ENCODE data around the gene MAD1L1.

DNA sequence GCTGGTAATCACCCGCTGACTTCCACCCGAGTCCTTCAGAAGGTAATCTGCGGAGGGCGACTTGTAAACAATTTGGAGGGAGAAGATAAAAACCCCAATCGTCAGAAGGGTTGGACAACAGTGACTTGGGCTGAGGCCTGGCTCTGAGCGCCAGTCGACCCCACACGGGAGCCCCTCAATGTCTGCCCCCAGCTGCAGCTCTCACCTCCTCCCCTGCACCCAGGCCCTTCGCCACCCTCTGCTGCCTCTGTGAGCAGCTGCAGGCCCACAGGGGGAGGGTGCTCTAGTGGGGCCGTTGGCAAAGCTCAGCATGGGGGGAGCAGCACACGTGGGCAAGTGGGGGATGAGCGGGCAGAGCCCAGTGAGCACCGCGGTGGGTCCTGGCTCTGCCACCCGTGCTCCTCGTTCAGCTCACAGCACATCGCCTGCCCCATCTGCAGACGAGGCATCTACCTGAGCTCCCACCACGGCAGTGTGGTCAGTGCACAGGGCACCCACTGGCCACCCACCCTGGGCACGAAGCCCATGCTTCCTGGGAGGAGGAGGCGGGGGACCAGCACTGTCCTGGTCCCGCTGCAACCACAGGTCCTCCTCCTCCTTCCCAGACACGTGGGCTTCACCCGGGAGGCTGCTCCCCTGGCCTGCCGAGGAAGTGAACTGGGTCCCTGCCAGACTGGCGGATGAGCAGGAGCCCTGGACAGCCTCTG is 282.1 kb downstream of the MAD1L1 start:
- TF ChIP-seq, protein P1, sequence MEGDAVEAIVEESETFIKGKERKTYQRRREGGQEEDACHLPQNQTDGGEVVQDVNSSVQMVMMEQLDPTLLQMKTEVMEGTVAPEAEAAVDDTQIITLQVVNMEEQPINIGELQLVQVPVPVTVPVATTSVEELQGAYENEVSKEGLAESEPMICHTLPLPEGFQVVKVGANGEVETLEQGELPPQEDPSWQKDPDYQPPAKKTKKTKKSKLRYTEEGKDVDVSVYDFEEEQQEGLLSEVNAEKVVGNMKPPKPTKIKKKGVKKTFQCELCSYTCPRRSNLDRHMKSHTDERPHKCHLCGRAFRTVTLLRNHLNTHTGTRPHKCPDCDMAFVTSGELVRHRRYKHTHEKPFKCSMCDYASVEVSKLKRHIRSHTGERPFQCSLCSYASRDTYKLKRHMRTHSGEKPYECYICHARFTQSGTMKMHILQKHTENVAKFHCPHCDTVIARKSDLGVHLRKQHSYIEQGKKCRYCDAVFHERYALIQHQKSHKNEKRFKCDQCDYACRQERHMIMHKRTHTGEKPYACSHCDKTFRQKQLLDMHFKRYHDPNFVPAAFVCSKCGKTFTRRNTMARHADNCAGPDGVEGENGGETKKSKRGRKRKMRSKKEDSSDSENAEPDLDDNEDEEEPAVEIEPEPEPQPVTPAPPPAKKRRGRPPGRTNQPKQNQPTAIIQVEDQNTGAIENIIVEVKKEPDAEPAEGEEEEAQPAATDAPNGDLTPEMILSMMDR (IDR thresholded peaks at IDR 0.05; ENCODE audit: borderline replicate concordance, extremely low read depth, low read length, poor library complexity, severe bottlenecking) = peak; percentile 6
- TF ChIP-seq EZH2 (IDR thresholded peaks at IDR 0.05; ENCODE audit: borderline replicate concordance, low read depth, low read length, severe bottlenecking) = no peak

All from DND-41 (cell line).